Esophagus squamous epithelium (tissue), 5 donors: ENCODE measurements around the gene RPL18. TPM values are rescaled to one million over a fixed set of nuclear protein-coding genes. Genes with fewer than 3 reads are reported as not detected.

Experiments
- DNase-seq: peaks from one replicate; lab custom pipeline; 2025; lab: John Stamatoyannopoulos, UW
- H3K27ac ChIP-seq, 4 donors: fragments of 200-600 bp; sonication (generic); one replicate each; pipeline ENCODE4 v1.5.1; 2016 to 2019; ENCODE audit warnings: mild to moderate bottlenecking in 1 of 4
- H3K27me3 ChIP-seq, 4 donors: fragments of 200-600 bp; sonication (generic); 1 replicate in 3 of 4; 2 replicates in 1 of 4; pipeline versions ENCODE4 v1.5.1 to v1.6.0; 2017 to 2021; ENCODE audit warnings: antibody characterized with exemption in 1 of 4
- H3K36me3 ChIP-seq, 3 donors: fragments of 200-600 bp; sonication (generic); one replicate each; pipeline ENCODE4 v1.5.1; 2016 to 2019
- H3K4me1 ChIP-seq, 3 donors: fragments of 200-600 bp; sonication (generic); one replicate each; pipeline ENCODE4 v1.5.1; 2017 to 2019
- H3K4me3 ChIP-seq, 4 donors: fragments of 200-600 bp; sonication (generic); 1 replicate in 3 of 4; 2 replicates in 1 of 4; pipeline ENCODE4 v1.5.1; 2016 to 2019; ENCODE audit warnings: mild to moderate bottlenecking in 2 of 4, moderate library complexity in 1 of 4
- H3K9me3 ChIP-seq, 3 donors: fragments of 200-600 bp; sonication (generic); one replicate each; pipeline ENCODE4 v1.5.1; 2016 to 2019
- CTCF ChIP-seq, 6 experiments: fragments of 450-650 bp in 4 of 6; fragments of 200-600 bp in 2 of 6; sonication (generic) in 2 of 6; IDR thresholded peaks; one replicate each; pipeline ENCODE4 v1.5.1; 2016 to 2019; ENCODE audit warnings: antibody characterized with exemption in 6 of 6, mild to moderate bottlenecking in 4 of 6, moderate library complexity in 4 of 6
- POLR2A ChIP-seq, 4 donors: fragments of 450-650 bp; IDR thresholded peaks; one replicate each; pipeline ENCODE4 v1.6.1; 2017; ENCODE audit warnings: antibody characterized with exemption in 4 of 4, mild to moderate bottlenecking in 4 of 4, moderate library complexity in 3 of 4
- WGBS, 2 donors: methylation state at CpG; one replicate each; pipeline ENCODE4 v1.1.5; 2018; 5-methylcytosine and 5-hydroxymethylcytosine counted together
- intact Hi-C: fragments of 100-400 bp; cut with DNase I; formaldehyde crosslinking; loops from one replicate; pipeline ENCODE4 v1.15.0; 2022
- total RNA-seq, 4 donors: library from RNA; depleted of rRNA; stranded (reverse); fragments of >200 nt; gene quantifications; one replicate each; pipeline ENCODE4 v1.1.0, GENCODE V29; 2016
- donor health status: DM: yes; HTN: yes; CAD: no.

RPL18 gene
- total RNA-seq, 4 donors from 2014 or later, result 1,870 to 2,808 (median 2,491) TPM

DNA sequence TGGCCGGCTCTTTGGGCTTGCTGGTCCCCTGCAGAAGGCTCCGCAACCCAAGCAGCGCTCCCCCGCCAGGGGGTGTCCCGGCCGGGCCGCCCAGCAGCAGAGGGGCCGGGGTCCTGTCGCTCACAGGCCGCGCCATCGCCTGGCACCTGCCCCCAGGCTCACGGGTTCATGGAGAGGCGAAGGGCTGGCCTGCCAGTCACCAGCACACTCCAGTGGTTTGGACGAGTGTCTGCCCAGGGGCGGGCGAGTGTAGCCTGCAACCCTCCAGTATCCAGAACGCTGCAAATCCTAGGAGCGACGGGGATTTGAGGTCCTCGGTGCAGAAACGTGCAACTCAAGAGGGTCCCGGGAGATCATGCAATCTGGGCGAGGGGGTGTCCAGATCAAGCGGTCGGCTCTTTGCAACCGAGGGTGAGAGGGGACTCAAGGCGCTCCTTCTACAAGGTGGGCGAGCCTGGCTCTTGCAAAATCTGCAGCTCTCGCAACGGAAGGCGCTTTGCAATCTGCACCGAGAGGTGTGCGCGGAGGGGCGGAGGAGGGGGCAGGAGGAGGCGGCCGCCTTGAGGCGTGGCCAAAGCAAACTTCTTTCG, 18.0 kb upstream of the RPL18 start, which contains the start of gene DBP:
Gene DBP, minus strand, starts transcription at position 521 of the 590 bp plus-strand sequence. Its CDS starts 385 bp downstream, at position 136.
- TF ChIP-seq POLR2A (IDR thresholded peaks at IDR 0.05), result peak in 2 of 4 donors; percentile 12 to 74
- peak in 3 of 6 experiments; percentile 3 to 39 (median 21) for TF ChIP-seq CTCF (IDR thresholded peaks at IDR 0.05)
- peak within 1 kb of the TSS; percentile 63 to 86 (median 76) for H3K4me3 ChIP-seq
- peak within 1 kb of the TSS; percentile 95 to 98 (median 96) for H3K27ac ChIP-seq
- intact Hi-C loops, result no loop called here
- DNase-seq, result peak; percentile 93
- H3K9me3 ChIP-seq, result no peaks in the 10 kb centered on the region
- peaks cover 36 to 71% (median 45%) of the 10 kb centered on the region in 3 donors for H3K4me1 ChIP-seq
- peaks cover 0 to 12% (median 0%) of the 10 kb centered on the region in 3 donors for H3K36me3 ChIP-seq
- 0% methylated on average over 3 to 14 of the region's 40 CpGs for WGBS, 2 donors
- H3K27me3 ChIP-seq, result no peaks in the 10 kb centered on the region

GRCh38 chr19:48635966-48636858, 17.2 kb upstream of the RPL18 start:
- DNase-seq, result no peak
- Histone ChIP-seq H3K36me3 (peaks cover 0 to 19% (median 0%) of the 10 kb centered on the region in 3 donors), H3K27ac (peak overlapping the region; percentile 95 to 98 (median 96)), H3K27me3 (no peaks in the 10 kb centered on the region), H3K4me3 (peak overlapping the region; percentile 63 to 86 (median 76)), H3K9me3 (no peaks in the 10 kb centered on the region), H3K4me1 (peaks cover 37 to 78% (median 46%) of the 10 kb centered on the region in 3 donors)
- 0 to 1% methylated on average over 19 to 21 of the region's 35 CpGs for WGBS, 2 donors
- no peak for TF ChIP-seq POLR2A (IDR thresholded peaks at IDR 0.05)
- no peak for TF ChIP-seq CTCF (IDR thresholded peaks at IDR 0.05)
- intact Hi-C loops, result no loop called here

GRCh38 chr19:48635263-48635965, 16.4 kb upstream of the RPL18 start:
- no peak for DNase-seq
- Histone ChIP-seq H3K4me1 (peaks cover 45 to 86% (median 52%) of the 10 kb centered on the region in 3 donors), H3K27ac (peak overlapping the region; percentile 95 to 98 (median 96)), H3K27me3 (no peaks in the 10 kb centered on the region), H3K9me3 (no peaks in the 10 kb centered on the region), H3K36me3 (peaks cover 0 to 27% (median 0%) of the 10 kb centered on the region in 3 donors), H3K4me3 (peak overlapping the region; percentile 63 to 86 (median 76))
- 0 to 8% methylated on average over 3 of the region's 67 CpGs for WGBS, 2 donors
- intact Hi-C loops, result no loop called here
- TF ChIP-seq POLR2A (IDR thresholded peaks at IDR 0.05) (peak in 3 of 4 donors; percentile 68 to 92 (median 85)), CTCF (IDR thresholded peaks at IDR 0.05) (no peak)

DNA sequence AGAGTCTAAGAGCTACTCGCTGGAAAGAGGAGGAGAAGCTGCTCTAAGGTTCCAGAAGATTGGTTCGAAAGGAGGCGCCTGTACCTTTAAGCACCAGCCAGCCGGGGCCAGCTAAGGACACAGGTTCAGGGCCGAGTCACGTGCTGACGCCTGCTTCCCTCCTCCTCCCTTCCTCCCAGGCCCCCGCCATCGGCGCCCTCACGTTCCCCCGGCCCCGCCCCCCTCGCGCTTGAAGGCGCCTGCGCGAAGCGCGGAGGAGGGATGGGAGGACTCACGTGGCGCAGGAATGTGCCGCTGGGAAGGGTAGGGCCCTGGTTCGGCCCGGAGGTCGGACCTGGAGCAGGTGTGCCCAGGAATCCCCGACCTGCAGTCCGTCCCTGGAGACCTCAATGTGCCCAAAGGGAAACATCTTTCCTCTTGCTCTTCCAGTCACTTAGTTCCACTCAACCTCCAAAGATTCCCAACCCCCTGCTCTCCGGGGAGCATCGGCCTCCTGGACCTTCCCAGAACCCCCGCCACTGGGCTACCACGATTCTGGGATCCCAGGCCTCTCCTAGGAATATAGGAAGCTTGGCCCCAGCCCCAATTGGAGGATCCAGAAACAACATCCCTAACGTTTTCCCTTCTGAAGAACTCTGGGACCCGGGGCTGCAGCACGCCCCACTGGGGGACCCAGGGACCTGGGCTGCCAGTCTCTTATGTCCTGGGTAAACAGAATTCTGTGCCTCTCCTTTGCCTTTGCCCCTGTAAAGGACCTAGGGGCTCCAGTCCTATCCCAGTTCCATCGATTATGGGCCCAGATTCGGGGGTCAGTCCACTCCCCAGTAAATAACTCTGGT, 15.7 kb upstream of the RPL18 start:
- H3K9me3 ChIP-seq, result no peaks in the 10 kb centered on the region
- peak; percentile 84 for DNase-seq
- 6 to 13% methylated on average over 10 to 14 of the region's 37 CpGs for whole genome bisulfite sequencing, 2 donors
- H3K27ac ChIP-seq, result peak overlapping the region; percentile 95 to 98 (median 96)
- peak overlapping the region; percentile 63 to 86 (median 76) for H3K4me3 ChIP-seq
- H3K4me1 ChIP-seq, result peaks cover 48 to 90% (median 55%) of the 10 kb centered on the region in 3 donors
- no peaks in the 10 kb centered on the region for H3K27me3 ChIP-seq
- intact Hi-C loops, result no loop called here
- TF ChIP-seq POLR2A (IDR thresholded peaks at IDR 0.05), result peak in 3 of 4 donors; percentile 49 to 86 (median 69)
- peak in 1 of 6 experiments; percentile 2 for TF ChIP-seq CTCF (IDR thresholded peaks at IDR 0.05)
- peaks cover 0 to 35% (median 0%) of the 10 kb centered on the region in 3 donors for H3K36me3 ChIP-seq
